HG03571 (cell line): ENCODE measurements around the gene NIPSNAP3A.

Source experiments
- ATAC-seq: cut with Tn5 transposase; IDR thresholded peaks from one replicate; pipeline ENCODE4 v1.9.1; 2021; ENCODE audit not compliant: unreplicated experiment

The NIPSNAP3A gene

DNA sequence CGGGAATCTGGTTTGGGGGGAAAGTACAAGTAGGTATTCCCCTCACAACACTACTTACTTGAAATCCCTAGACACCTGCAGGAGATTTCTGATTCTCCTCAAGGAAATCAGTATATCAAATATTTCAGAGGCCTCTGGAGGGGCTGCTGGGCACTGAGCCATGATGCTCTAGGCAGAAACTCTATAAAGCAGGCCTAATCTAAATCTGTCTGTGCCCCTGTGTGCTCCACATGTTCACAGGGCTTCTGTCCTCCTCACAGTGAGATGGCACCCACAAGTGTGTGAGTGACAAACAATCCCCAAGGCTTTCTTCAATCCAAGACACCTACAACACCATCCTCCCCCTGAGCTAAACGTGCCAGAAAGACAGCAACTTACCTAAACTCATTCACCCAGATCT is 55.4 kb downstream of the NIPSNAP3A start:
- ATAC-seq: no peak

DNA sequence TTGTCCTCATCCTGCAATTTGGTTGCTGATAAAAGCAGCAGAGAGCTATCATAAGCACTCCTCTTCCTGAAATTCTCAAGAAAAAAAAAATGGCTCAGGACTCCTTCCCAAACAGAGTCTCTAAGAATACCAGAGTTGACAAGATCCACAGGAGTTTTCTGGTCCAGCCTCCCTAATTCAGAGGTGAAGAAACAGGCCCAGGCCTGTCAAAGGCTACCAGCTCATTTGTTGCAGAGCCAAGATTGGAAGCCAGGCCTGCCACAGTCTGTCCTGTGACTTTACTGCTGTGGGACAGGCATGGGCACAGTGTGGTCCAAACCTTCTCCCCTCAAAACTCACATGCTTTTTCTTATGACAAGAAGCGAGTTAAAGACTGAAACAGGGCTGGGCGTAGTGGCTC is 58.0 kb downstream of the NIPSNAP3A start:
- ATAC-seq: no peak

DNA sequence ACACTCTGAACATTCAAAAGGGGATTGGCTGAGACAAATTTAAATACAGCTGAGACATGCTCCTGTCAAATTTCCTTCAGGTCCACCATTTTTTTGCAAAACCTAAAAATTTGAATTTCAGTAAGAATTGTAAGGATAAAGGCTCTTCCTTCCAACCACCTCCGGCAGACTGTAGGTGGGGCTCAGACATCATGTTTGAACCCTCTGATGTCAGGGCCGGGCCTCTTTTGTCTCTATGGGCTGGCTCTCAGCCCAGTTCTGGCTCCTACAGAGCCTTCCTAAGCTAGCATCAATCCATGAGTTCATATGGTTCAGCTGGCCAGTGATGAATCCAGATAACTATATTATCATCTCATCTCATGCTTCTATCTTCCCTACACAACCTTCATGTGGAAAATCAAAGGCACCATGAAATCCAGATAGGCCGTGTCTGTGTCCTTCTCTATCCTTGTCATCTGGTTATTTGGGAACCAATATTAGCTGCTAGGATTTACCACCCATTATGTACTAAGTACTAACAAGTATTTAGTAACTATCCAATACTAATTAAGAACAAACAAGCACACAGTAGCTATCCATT is 60.6 kb downstream of the NIPSNAP3A start:
- ATAC-seq: no peak
